ENCODE results near the gene DCDC2.
"Not testable (repeated sequence)": the region's sequence is repeated elsewhere in the genome, so short reads cannot be mapped to it uniquely, and the experiment has no call there.

The DCDC2 gene

DNA sequence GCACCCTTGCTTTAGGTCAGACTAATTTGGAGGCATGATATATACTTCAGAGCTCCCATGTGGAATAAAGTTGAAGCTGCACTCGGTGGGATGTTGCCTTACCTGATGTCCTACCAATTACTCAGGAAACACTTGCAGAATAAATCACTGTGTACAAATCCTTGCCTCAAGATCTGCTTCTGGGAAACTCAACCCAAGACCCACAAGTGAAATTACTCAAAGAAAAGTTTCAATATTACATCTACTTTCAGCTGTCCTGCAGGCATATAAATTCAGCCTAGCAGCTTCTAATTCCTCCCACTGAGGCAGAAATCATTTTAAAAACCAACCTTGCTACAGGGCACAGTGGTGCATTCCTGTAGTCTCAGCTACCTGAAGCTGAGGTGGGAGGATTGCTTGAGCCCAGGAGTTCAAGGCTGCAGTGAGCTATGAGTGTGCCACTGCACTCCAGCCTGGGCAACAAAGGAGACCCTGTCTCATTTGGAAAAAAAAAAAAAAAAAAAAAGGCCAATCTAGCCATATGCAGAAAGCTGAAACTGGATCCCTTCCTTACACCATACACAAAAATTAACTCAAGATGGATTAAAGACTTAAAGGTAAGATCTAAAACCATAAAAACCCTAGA is 20.7 kb upstream of the DCDC2 start:
- DNase-seq (ENCODE audit: low read depth) = no peak

DNA sequence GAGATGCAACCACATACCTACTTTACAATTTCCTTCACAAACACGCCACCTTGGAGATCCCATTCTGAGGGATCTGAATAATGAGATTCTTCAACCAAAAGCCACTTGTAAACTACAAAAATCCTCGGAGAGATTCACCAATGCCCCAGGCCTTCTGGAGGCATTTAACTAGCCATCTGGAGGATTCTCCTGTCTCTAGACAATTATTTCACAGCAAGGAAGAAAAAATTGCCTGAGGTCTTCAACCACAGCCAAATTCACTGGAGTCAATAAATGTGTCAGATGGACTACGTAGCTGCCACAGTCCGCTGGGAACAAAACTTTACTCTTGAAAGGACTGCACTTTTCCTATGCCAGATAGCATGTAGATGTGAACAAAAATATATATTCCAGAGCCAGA is 19.0 kb upstream of the DCDC2 start:
- no peak for DNase-seq (ENCODE audit: low read depth)

DNA sequence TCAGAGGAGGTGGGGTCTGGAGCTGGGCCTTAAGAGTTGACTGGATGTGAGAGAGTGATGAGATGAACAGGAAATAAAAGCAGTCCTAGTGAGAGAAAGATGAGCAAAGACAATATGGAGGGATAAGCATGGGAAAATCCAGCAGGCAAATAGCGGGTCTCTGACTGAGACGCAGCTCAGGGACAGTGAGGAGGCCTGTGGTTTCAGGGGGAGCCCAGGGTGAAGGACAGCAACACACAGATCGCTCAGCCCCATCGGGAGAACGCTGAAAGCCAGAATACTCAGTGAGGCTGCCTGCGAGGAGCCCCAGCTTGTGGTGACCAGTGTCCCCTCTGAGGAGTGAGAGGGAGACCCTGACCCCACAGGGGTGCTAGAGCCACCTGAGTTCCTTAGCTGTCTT is 16.8 kb upstream of the DCDC2 start:
- no peak for DNase-seq (ENCODE audit: low read depth)

DNA sequence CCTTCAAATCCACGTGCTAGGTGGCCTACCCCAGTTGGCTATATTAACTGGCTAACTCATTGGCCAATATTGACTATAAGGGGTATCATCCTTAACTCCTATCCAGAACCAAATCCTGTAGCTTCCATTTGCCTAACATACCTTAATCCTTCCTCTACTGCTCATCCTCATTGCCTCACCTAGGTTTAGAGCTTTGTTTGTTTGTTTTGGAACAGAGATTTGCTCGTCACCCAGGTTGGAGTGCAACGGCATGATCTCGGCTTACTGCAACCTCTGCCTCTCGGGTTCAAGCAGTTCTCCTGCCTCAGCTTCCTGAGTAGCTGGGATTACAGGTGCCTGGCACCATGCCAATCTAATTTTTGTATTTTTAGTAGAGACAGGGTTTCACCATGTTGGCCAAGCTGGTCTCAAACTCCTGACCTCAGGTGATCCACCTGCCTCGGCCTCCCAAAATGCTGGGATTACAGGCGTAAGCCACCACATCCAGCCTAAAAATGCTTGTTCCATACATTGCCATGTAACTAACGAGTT is 7.3 kb upstream of the DCDC2 start:
- DNase-seq (ENCODE audit: low read depth) = not testable (repeated sequence)

DNA sequence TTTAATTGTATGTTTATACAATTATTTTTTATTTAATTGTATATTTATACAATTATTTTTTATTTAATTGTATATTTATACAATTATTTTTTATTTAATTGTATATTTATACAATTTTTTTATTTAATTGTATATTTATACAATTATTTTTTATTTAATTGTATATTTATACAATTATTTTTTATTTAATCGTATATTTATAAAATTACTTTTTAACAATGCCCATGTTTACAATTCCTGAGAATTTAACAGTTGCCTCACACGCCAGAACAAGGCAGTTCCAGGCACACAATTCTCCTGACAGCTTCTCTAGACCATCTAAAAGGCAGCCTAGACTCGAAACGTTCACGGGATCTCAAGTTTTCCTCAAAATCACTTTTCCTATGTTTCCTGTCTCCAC is 4.5 kb upstream of the DCDC2 start:
- not testable (repeated sequence) for DNase-seq (ENCODE audit: low read depth)

DNA sequence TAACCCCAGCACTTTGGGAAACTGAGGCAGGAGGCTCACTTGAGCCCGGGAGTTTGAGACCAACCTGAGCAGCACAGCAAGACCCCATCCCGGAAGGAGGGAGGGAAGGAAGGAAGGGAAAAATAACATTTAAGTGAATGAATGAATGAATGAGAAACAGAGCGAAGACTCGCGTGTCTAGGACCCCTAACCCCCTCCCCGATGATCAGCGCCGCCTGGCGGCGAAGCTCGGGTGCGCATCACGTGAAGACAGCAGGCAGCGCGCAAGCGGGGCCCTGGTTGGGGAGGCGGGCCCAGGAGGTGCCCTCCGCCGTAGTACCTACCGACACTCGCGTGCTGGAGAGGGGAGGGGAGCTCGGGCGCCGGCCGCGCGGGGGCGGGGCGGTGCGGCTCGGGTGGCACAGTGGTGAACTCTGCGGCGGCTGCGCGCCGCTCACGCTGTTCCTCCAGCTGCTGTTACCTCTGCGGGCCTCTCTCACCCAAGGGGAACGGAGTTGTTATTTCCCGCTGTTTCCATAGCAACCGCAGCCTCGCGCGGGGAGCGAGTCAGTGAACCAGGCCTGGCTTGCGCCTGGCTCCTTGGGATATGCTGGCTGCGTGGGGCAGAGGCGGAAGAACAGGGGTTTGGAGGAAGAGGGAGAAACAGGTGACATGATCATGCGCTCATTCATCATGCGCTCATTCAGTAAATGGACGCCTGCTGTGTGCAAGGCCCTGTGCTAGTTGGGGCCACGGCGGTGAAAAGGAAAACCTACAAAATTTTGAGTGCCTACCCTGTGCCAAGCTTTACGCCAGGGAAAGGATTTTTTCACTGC is 2.0 kb upstream of the DCDC2 start:
- DNase-seq (ENCODE audit: low read depth) = peak; percentile 63

DNA sequence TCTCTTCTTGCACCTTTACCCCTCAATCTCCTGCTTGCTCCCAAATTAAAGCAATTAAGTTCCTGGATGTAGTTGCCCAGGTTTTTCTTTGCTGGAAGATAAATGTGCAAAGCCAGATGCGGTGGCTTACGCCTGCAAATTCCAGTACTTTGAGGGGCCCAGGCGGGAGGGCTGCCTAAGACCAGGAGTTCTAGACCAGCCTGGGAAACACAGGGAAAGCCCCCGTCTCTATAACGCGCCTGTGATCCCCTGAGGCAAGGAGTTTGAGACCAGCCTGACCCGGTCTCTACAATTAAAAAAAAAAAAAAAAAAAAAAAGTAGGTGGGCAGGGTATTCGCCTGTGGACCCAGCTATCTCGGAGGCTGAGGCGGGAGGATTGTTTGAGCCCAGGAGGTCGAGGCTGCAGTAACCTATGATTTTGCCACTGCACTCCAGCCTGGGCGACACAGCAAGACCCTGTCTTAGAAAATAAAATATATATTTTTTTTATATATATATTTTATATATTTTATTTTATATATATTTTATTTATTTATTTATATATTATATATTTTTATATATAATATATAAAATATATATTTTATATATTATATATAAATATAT is 461 bp upstream of the DCDC2 start:
- no peak for DNase-seq (ENCODE audit: low read depth)

DNA sequence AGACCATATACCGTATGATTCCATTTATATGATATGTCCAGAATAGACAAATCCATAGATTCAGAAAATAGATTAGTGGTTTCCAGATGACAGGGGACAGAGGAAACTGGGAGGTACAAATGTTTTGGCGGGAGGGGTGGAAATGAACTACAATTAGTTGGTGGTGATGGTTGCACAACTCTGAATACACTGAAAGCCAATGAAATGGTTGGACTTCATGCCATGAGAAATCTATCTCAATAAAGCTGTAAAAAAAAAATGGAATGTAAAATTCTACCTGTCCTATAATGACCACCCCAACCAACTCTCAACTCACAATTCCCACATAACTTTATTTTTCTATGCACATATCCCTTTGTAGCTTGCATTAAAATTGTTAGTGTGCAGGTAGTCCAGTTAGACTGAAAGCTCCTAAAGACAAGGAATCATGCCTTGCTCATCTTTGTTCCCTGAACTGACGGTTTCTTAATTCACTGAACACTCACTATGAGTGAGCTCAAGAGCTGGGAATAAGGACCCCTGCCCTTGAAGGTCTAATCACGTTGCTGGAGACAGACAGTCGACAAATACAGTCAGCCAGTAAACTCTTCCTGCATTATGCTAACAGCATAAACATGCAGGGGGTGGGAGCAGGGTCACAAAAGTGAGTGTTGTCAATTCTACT is 1.4 kb downstream of the DCDC2 start:
- no peak for DNase-seq (ENCODE audit: low read depth)

DNA sequence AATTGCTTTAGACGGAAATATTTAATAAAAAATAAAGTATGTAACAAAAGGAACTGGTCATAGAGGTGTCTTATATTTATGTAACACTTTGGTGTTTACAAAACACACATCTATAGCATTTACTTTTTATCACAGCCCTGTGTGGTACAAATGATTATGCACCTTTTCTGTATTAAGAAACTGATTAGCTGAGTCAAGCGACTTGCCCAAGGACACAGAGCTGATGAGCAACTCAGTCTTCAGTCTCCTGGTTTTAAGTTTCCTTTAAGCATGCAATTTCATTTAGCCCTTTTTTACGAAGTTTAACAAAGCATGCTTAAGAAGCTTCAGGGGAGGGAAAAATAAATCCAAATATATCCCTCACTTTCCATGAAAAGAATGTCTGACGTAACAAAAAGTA is 2.5 kb downstream of the DCDC2 start:
- no peak for DNase-seq (ENCODE audit: low read depth)

DNA sequence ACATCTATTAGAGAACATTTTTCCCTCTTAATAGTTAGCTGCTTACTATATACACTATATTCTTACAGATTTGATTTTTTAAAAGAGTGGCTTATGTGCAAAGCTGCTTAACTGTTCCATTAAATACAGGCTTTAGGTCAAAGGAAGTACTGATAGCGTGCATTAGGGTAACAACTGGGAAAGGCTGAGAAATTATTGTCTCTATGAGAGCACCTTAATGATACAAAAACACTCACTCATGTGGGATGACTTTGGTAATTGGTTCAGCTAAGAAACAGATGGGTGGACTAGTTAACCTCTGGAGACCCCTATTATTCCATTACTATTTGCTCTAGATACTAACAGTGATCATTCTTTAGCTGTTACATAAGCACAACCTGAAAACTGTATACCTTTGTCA is 4.0 kb downstream of the DCDC2 start:
- no peak for DNase-seq (ENCODE audit: low read depth)

DNA sequence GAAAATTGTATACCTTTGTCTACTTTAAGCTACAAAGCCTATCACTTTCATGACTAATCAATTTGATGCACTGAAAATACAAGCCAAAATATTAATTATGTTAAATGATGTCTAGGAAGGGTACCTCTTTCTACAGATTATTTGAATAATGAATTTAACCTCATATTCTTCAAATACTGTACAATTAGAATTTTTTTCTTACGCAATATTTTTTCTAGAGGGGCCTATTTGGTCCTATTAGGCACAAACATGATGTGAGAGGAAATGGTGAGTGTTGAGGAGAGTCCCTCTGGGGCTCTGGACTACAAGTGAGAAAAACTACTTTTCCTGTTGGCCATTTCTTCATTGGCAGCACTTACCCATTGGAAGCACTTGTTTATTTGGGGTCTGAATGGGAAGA is 5.4 kb downstream of the DCDC2 start:
- no peak for DNase-seq (ENCODE audit: low read depth)

DNA sequence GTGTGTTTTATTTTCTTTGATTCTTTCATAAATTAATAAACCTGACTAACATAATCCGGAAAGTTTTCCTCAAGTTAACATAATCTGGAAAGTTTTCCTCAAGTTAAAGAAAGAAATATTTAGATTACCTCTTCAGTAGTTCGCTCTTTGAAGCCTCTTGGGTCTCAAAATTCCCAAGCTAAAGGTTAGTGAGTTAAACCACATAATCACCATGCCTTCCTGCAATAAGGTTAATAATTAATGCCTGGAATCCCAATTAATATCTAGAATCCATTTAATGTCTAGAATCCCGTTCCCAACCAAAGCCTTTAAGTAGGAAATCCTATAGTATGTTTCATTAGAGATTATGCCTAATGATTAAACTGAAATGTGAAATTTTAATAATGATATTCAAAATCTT is 12.9 kb downstream of the DCDC2 start:
- no peak for DNase-seq (ENCODE audit: low read depth)

DNA sequence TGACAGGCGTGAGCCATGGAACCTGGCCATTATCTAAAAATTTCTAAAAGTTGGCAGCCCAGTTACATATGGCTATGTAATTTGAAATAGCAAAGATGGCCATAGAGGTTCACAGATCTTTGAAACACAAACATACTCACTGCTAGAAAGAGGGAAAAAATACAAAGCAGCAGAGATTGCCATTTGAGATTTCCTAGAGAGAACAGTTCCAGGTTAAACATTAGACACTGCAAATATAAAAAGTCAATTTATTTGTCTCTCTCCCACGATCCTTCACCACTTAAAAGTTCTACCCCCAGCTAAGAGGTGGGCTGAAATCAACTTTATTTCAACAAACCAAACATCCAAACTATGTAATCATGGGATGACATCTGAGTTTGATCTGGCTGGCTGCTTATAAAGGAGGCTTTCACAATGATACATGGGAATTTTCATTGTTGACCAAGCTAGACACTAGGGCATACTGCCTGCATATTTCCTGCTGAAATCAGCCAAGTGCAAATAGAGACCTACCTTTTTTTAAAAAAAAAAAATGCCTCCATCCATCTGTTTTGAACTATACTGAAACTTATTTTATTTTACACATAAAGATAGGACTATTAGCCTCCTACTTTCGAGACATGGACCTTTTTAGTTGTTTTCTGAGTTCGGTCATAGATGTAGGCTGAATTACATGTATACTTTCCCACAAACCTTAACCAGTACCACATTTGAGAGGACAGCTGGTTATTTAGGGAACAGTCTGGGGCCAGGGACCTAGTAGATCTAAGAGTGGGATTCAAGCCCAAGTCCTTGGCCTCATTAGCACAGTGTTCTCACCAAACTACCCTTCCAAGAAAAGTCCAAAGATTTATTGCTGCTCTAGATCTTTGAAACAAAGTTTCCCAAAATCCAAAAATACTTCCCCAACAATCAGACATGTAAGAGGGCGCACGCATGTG is 16.6 kb downstream of the DCDC2 start:
- no peak for DNase-seq (ENCODE audit: low read depth)

DNA sequence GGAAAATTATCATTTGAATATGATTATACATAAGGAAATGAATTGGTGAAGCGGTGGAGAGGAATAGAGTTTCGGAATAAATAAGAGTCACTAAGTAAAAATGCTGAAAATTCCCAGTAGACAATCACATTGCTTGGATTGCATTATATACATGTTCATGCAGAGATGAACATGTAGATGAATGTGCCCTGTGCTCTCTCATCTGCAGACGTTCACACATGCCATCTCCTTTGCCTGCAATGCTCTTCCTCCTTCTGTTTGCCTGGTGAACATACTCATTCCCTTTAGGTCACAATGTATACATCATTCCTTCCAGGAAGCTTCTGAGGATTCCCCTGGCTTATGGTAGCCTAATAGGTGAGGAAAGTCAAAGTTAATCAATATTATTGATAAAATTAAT is 17.9 kb downstream of the DCDC2 start:
- DNase-seq (ENCODE audit: low read depth) = no peak

DNA sequence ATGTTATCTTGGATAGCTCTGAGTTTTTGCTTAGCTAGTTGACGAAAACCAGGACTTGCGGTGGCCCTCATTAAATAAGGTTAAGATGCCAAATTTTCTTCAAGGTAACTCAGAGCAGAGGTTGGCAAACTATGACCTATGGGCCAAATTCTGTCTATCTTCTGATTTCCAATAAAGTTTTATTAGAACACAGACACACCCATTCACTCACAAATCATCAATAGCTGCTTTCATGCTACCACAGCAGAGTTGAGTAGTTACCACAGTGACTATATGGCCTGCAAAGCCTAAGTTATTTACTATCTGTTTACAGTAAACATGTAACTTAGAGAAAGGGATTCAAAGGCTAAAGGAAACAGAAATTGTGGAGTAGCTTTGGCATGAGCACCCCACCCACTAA is 23.6 kb downstream of the DCDC2 start:
- no peak for DNase-seq (ENCODE audit: low read depth)

DNA sequence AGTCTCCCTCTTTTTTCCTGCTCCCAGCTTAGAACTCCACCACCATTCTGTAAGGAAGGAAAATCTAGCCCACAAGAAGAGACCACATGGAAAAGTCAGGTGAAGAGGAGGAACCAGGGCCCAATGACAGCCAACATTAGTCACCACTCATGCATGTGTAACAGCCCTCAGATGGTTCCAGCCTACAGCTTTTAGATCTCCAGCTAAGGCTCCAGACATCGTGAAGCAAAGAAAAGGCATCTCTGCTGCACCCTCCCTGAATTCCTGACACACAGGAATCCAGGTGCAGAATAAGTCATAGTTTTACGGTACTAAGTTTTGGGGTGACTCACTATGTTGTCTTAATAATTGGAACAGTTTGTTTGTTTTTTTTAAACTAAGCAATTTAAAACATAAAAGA is 25.5 kb downstream of the DCDC2 start:
- DNase-seq (ENCODE audit: low read depth) = no peak

DNA sequence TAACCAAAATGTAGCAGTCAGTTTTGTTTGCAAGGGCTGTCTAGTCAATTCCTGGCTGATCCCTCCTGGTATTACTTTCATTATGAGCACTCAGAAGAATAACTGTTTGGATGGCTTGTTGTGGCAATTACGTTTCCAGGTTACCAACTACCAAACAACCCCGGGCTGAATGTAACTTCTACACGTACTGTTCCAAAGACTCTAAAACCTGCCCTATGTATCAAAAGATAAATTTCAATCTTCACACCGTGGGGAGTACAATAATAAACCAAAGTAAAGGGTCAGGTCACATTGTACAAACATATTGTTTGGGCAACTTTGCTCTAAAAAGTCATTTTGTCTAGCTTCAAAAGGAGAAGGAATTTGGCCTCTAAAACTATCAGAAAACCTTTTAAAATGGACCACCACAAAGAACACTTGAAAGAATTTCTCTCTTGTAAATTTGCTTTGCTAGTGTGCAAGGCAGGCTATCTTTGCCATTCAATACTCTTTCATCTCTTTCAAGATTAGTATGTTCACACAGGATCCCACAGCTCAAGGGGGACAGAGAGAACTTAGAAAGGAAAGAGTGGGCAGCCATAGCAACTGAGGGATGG is 27.6 kb downstream of the DCDC2 start:
- DNase-seq (ENCODE audit: low read depth) = no peak

DNA sequence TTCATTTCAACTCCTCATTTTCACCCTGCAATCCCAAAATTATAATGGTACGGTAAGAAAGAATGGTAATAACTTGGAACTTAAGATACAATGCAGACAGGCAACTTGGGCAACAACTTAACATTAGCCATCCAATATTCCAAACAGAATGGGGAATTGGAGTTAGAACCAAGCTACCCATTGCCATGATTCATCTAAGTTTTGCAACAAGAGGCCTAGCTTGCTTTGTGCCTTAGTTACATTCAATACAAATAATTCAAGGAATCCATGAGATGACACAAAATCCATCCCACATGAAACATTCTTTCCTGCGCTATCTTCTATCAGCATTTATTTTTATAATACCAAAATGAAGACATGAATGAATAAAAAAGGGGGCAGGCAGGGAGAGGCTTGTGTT is 28.4 kb downstream of the DCDC2 start:
- no peak for DNase-seq (ENCODE audit: low read depth)

DNA sequence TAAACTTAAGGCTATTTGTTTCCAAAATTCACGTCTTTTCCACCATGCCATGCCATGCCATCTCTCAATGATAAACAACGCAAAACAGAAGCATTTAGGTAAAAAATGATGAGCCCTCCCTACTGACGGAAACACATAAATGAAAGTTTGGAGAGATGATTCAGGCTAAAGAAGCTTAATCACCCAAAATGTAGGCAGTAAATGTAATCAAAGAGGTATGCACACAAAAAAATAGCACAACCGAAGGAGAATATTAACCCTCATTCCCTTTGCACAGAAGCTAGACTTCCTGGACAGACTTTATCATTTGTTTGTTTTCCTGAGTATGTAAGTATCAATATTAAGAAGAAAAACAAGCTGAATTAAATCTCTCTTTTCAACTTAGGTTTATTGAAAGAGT is 28.8 kb downstream of the DCDC2 start:
- DNase-seq (ENCODE audit: low read depth) = no peak

DNA sequence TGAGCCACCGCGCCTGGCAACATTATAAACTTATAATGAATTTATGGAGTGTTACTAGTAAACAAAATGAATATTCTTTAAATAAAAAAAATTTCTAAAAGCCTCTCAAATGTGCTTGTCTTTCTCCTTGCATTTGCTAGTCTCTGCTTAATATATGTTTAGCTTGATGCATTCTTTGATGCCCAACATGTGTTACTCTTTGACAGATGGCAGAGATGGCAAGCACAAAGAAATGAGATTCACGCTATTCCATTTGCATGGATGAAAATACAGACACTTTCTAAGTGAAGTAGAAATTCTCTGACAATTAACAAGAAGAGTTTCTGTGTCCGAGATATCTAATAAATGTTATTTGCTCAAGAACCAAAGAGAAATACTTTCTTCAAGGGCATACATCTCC is 30.1 kb downstream of the DCDC2 start:
- DNase-seq (ENCODE audit: low read depth) = no peak

DNA sequence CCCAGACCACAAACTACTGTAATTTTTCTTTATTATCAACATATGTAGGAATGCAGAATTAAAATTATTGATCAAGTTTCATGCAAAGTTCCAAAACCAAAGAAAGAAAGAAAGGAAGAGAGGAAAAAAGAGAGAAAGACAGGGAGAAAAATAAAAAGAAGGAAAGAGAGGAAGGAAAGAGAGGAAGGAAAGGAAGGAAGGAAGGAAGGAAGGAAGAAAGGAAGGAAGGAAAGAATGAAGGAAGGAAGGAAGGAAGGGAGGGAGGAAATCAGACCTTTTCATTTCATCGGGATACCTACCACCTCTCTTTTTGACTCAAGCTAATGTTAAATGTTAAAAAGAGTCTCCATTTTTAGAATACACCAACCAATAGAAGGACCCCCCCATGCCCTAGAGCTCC is 31.9 kb downstream of the DCDC2 start:
- DNase-seq (ENCODE audit: low read depth) = no peak
